H1 (cell line): ENCODE results near the gene PHC2.

Experiments used
- HDAC2 ChIP-seq, 2 experiments: fragments of 300-600 bp in 1 of 2; sonication (generic) in 1 of 2; IDR thresholded peaks; 2 replicates each; pipeline ENCODE4 v1.6.1; 2011 to 2012; ENCODE audit warnings: low read depth in 2 of 2, low read length in 2 of 2, mild to moderate bottlenecking in 2 of 2, moderate library complexity in 2 of 2, borderline replicate concordance in 1 of 2, inconsistent platforms in 1 of 2
- JUN ChIP-seq: IDR thresholded peaks from 2 replicates; pipeline ENCODE4 v1.6.1; 2011; ENCODE audit warnings: low read depth, mild to moderate bottlenecking, improper control_type of control experiment, low read length
- TF ChIP-seq, protein P1 (sequence below), 3 experiments: IDR thresholded peaks; 1 replicate in 2 of 3; 2 replicates in 1 of 3; pipeline versions ENCODE4 v1.5.1 to v1.6.1; 2011; ENCODE audit warnings: low read length in 3 of 3, mild to moderate bottlenecking in 3 of 3, inconsistent platforms in 2 of 3, low read depth in 1 of 3, moderate library complexity in 1 of 3; ENCODE audit not compliant: insufficient read depth in 1 of 3; ENCODE audit errors: control extremely low read depth in 1 of 3

- TF ChIP-seq JUN (no peak), HDAC2 (IDR thresholded peaks at IDR 0.05; ENCODE audit: borderline replicate concordance in 1 of 2, low read depth in 2 of 2, low read length in 2 of 2) (no peak)
- TF ChIP-seq, protein P1, sequence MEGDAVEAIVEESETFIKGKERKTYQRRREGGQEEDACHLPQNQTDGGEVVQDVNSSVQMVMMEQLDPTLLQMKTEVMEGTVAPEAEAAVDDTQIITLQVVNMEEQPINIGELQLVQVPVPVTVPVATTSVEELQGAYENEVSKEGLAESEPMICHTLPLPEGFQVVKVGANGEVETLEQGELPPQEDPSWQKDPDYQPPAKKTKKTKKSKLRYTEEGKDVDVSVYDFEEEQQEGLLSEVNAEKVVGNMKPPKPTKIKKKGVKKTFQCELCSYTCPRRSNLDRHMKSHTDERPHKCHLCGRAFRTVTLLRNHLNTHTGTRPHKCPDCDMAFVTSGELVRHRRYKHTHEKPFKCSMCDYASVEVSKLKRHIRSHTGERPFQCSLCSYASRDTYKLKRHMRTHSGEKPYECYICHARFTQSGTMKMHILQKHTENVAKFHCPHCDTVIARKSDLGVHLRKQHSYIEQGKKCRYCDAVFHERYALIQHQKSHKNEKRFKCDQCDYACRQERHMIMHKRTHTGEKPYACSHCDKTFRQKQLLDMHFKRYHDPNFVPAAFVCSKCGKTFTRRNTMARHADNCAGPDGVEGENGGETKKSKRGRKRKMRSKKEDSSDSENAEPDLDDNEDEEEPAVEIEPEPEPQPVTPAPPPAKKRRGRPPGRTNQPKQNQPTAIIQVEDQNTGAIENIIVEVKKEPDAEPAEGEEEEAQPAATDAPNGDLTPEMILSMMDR (IDR thresholded peaks at IDR 0.05; ENCODE audit: control extremely low read depth in 1 of 3, insufficient read depth in 1 of 3, low read depth in 1 of 3, low read length in 3 of 3) = no peak
These were observed 136.6 kb downstream of the PHC2 start for GRCh38 chr1:33294071-33295010.
